Vagina (tissue), 2 donors: Measurements from ENCODE around the gene FGF1. TPM values are rescaled to one million over a fixed set of nuclear protein-coding genes. Genes with fewer than 3 reads are reported as not detected.

Source experiments
- DNase-seq, 2 donors: peaks; one replicate each; pipeline ENCODE4 v3.0.0-alpha.2; 2017; ENCODE audit errors: extremely low spot score in 2 of 2
- H3K27ac ChIP-seq: fragments of 200-600 bp; sonication (generic); one replicate; pipeline ENCODE4 v1.5.1; 2019
- H3K27me3 ChIP-seq: fragments of 200-600 bp; sonication (generic); one replicate; pipeline ENCODE4 v1.5.1; 2019
- H3K36me3 ChIP-seq, 2 donors: fragments of 200-600 bp; sonication (generic); one replicate each; pipeline ENCODE4 v1.5.1; 2017 to 2019
- H3K4me1 ChIP-seq: fragments of 200-600 bp; sonication (generic); one replicate; pipeline ENCODE4 v1.5.1; 2019
- H3K4me3 ChIP-seq, 2 donors: fragments of 200-600 bp; sonication (generic); 1 replicate in 1 of 2; 2 replicates in 1 of 2; pipeline ENCODE4 v1.5.1; 2016 to 2019
- H3K9me3 ChIP-seq: fragments of 200-600 bp; sonication (generic); one replicate; pipeline ENCODE4 v1.5.1; 2019
- CTCF ChIP-seq, 3 experiments: fragments of 450-650 bp in 2 of 3; fragments of 200-600 bp in 1 of 3; sonication (generic) in 1 of 3; IDR thresholded peaks; one replicate each; pipeline ENCODE4 v1.5.1; 2017 to 2019; ENCODE audit warnings: antibody characterized with exemption in 3 of 3, mild to moderate bottlenecking in 2 of 3, moderate library complexity in 2 of 3
- POLR2A ChIP-seq, 2 donors: fragments of 450-650 bp; IDR thresholded peaks; one replicate each; pipeline ENCODE4 v1.6.1; 2017; ENCODE audit warnings: antibody characterized with exemption in 2 of 2, mild to moderate bottlenecking in 2 of 2, moderate library complexity in 2 of 2
- POLR2AphosphoS5 ChIP-seq, 2 donors: sonication (generic); formaldehyde crosslinking; IDR thresholded peaks; one replicate each; pipeline ENCODE4 v1.9.0; 2017; ENCODE audit warnings: antibody characterized with exemption in 2 of 2, mild to moderate bottlenecking in 2 of 2, low read depth in 1 of 2; ENCODE audit not compliant: insufficient read depth in 1 of 2
- intact Hi-C: fragments of 100-400 bp; cut with DNase I; formaldehyde crosslinking; loops from one replicate; pipeline ENCODE4 v1.15.1; 2023
- total RNA-seq: library from RNA; depleted of rRNA; stranded (reverse); fragments of >200 nt; gene quantifications from one replicate; pipeline ENCODE4 v1.2.3, GENCODE V29; 2016

Gene FGF1
- total RNA-seq, 1 donor from 2014 or later = 2.0 TPM

- DNase-seq = no peak
- Histone ChIP-seq H3K9me3 (no peaks in the 10 kb centered on the region), H3K27me3 (no peaks in the 10 kb centered on the region), H3K4me1 (peaks cover 5% of the 10 kb centered on the region), H3K4me3 (no peak overlapping the region), H3K36me3 (no peaks in the 10 kb centered on the region), H3K27ac (no peak overlapping the region)
- TF ChIP-seq POLR2A (IDR thresholded peaks at IDR 0.05) = no peak
- peak; percentile 29 to 50 for TF ChIP-seq POLR2AphosphoS5 (IDR thresholded peaks at IDR 0.05; ENCODE audit: insufficient read depth in 1 of 2, low read depth in 1 of 2)
- peak; percentile 76 to 96 (median 90) for TF ChIP-seq CTCF (IDR thresholded peaks at IDR 0.05)
- intact Hi-C loops = loop anchor here (5.0 kb wide), 2 partner anchors 42 to 333 kb away; no protein-coding TSS in a partner anchor
Measured at GRCh38 chr5:142655339-142656267, 30.3 kb downstream of the FGF1 start.

GRCh38 chr5:142654578-142655058 lies 31.3 kb downstream of the FGF1 start:
- Histone ChIP-seq H3K9me3 (no peaks in the 10 kb centered on the region), H3K4me3 (no peak overlapping the region), H3K27ac (no peak overlapping the region), H3K36me3 (no peaks in the 10 kb centered on the region), H3K27me3 (no peaks in the 10 kb centered on the region), H3K4me1 (peaks cover 5% of the 10 kb centered on the region)
- no peak for TF ChIP-seq POLR2AphosphoS5 (IDR thresholded peaks at IDR 0.05; ENCODE audit: insufficient read depth in 1 of 2, low read depth in 1 of 2)
- no peak for TF ChIP-seq CTCF (IDR thresholded peaks at IDR 0.05)
- TF ChIP-seq POLR2A (IDR thresholded peaks at IDR 0.05) = no peak
- intact Hi-C loops = loop anchor here (5.0 kb wide), 2 partner anchors 43 to 332 kb away; no protein-coding TSS in a partner anchor
- DNase-seq = no peak

- H3K36me3 ChIP-seq = no peaks in the 10 kb centered on the region
- TF ChIP-seq CTCF (IDR thresholded peaks at IDR 0.05) (no peak), POLR2AphosphoS5 (IDR thresholded peaks at IDR 0.05; ENCODE audit: insufficient read depth in 1 of 2, low read depth in 1 of 2) (no peak), POLR2A (IDR thresholded peaks at IDR 0.05) (no peak)
- DNase-seq = no peak
- H3K27ac ChIP-seq = no peak overlapping the region
- intact Hi-C loops = no loop called here
- H3K4me3 ChIP-seq = no peak overlapping the region
- H3K4me1 ChIP-seq = peaks cover 5% of the 10 kb centered on the region
- H3K27me3 ChIP-seq = no peaks in the 10 kb centered on the region
- no peaks in the 10 kb centered on the region for H3K9me3 ChIP-seq
Measured at GRCh38 chr5:142653321-142653720, 32.6 kb downstream of the FGF1 start.

- Histone ChIP-seq H3K9me3 (no peaks in the 10 kb centered on the region), H3K27me3 (no peaks in the 10 kb centered on the region), H3K4me1 (peaks cover 5% of the 10 kb centered on the region), H3K36me3 (no peaks in the 10 kb centered on the region), H3K27ac (no peak overlapping the region), H3K4me3 (no peak overlapping the region)
- no peak for DNase-seq
- no peak for TF ChIP-seq POLR2A (IDR thresholded peaks at IDR 0.05)
- TF ChIP-seq POLR2AphosphoS5 (IDR thresholded peaks at IDR 0.05; ENCODE audit: insufficient read depth in 1 of 2, low read depth in 1 of 2) = no peak
- no peak for TF ChIP-seq CTCF (IDR thresholded peaks at IDR 0.05)
- intact Hi-C loops = no loop called here
Measured at GRCh38 chr5:142652563-142652962, 33.3 kb downstream of the FGF1 start.

GRCh38 chr5:142650881-142651280 lies 35.0 kb downstream of the FGF1 start:
- intact Hi-C loops = no loop called here

More at GRCh38 chr5:142650881-142651280, 35.0 kb downstream of the FGF1 start:
- Histone ChIP-seq H3K27me3 (no peaks in the 10 kb centered on the region), H3K27ac (no peak overlapping the region), H3K9me3 (no peaks in the 10 kb centered on the region), H3K4me3 (no peak overlapping the region), H3K36me3 (no peaks in the 10 kb centered on the region), H3K4me1 (peaks cover 1% of the 10 kb centered on the region)
- TF ChIP-seq POLR2A (IDR thresholded peaks at IDR 0.05) (no peak), CTCF (IDR thresholded peaks at IDR 0.05) (no peak), POLR2AphosphoS5 (IDR thresholded peaks at IDR 0.05; ENCODE audit: insufficient read depth in 1 of 2, low read depth in 1 of 2) (no peak)
- DNase-seq = no peak
